Neutrophil (primary cell): ENCODE data around the gene ATP2B1.
"Not testable (repeated sequence)": the region's sequence is repeated elsewhere in the genome, so short reads cannot be mapped to it uniquely, and the experiment has no call there.

Source experiments
- H3K27ac ChIP-seq: fragments of 200-600 bp; sonication (generic); 2 replicates; pipeline ENCODE4 v1.5.1; 2016; ENCODE audit warnings: mild to moderate bottlenecking, moderate library complexity
- H3K27me3 ChIP-seq: fragments of 200-600 bp; sonication (generic); 2 replicates; pipeline ENCODE4 v1.6.0; 2016; ENCODE audit warnings: mild to moderate bottlenecking
- H3K36me3 ChIP-seq: fragments of 200-600 bp; sonication (generic); 2 replicates; pipeline ENCODE4 v1.5.1; 2017
- H3K4me1 ChIP-seq, 2 experiments: fragments of 200-600 bp in 1 of 2; sonication (generic) in 1 of 2; 1 replicate in 1 of 2; 2 replicates in 1 of 2; pipeline versions ENCODE4 v1.5.1 to v1.6.1; 2013 to 2016; ENCODE audit warnings: low read depth in 1 of 2, low read length in 1 of 2, mild to moderate bottlenecking in 1 of 2, moderate library complexity in 1 of 2; ENCODE audit not compliant: control insufficient read depth in 1 of 2, insufficient read depth in 1 of 2
- H3K4me3 ChIP-seq, 2 experiments: fragments of 200-600 bp in 1 of 2; sonication (generic) in 1 of 2; 1 replicate in 1 of 2; 2 replicates in 1 of 2; pipeline ENCODE4 v1.5.1; 2013 to 2016; ENCODE audit warnings: low read depth in 1 of 2, low read length in 1 of 2, mild to moderate bottlenecking in 1 of 2, moderate library complexity in 1 of 2
- H3K9me3 ChIP-seq: fragments of 200-600 bp; sonication (generic); 2 replicates; pipeline ENCODE4 v1.5.1; 2016
- CTCF ChIP-seq: fragments of 200-600 bp; sonication (generic); IDR thresholded peaks from 2 replicates; pipeline ENCODE4 v1.5.1; 2016; ENCODE audit warnings: antibody characterized with exemption

ATP2B1 gene

GRCh38 chr12:89708565-89709156 is at the start of gene ATP2B1:
Gene ATP2B1, minus strand, starts transcription at chr12:89708838. Its CDS starts 52,952 bp downstream, at chr12:89655886.
- Histone ChIP-seq H3K27ac (peak within 1 kb of the TSS; percentile 99), H3K27me3 (peaks cover 46% of the 10 kb centered on the region)
- TF ChIP-seq CTCF: peak; percentile 63

GRCh38 chr12:89757987-89758386 is 49.3 kb upstream of the ATP2B1 start:
- H3K9me3 ChIP-seq, H3K4me3 ChIP-seq, H3K27me3 ChIP-seq, H3K36me3 ChIP-seq: not testable (repeated sequence)
- Histone ChIP-seq H3K27ac (peak overlapping the region; percentile 97), H3K4me1 (peaks cover 31 to 34% of the 10 kb centered on the region in 2 experiments)

More at GRCh38 chr12:89708565-89709156, at the start of gene ATP2B1:
- Histone ChIP-seq H3K9me3 (no peaks in the 10 kb centered on the region), H3K4me3 (peak within 1 kb of the TSS; percentile 89 to 91), H3K4me1 (peaks cover 14 to 22% of the 10 kb centered on the region in 2 experiments), H3K36me3 (no peaks in the 10 kb centered on the region)

GRCh38 chr12:89756585-89757398 is 48.2 kb upstream of the ATP2B1 start:
- Histone ChIP-seq H3K27me3 (no peaks in the 10 kb centered on the region), H3K4me1 (peaks cover 27 to 34% of the 10 kb centered on the region in 2 experiments), H3K27ac (peak overlapping the region; percentile 97), H3K4me3 (peak overlapping the region; percentile 3 to 12), H3K36me3 (no peaks in the 10 kb centered on the region), H3K9me3 (no peaks in the 10 kb centered on the region)
- no peak for TF ChIP-seq CTCF

- Histone ChIP-seq H3K4me1 (peaks cover 30 to 37% of the 10 kb centered on the region in 2 experiments), H3K36me3 (no peaks in the 10 kb centered on the region), H3K9me3 (no peaks in the 10 kb centered on the region), H3K4me3 (peak overlapping the region; percentile 3 to 43), H3K27ac (peak overlapping the region; percentile 97), H3K27me3 (no peaks in the 10 kb centered on the region)
- TF ChIP-seq CTCF: no peak
Observed at GRCh38 chr12:89756194-89756584, 47.6 kb upstream of the ATP2B1 start.

GRCh38 chr12:89753997-89754396 is 45.4 kb upstream of the ATP2B1 start:
- no peak for TF ChIP-seq CTCF
- Histone ChIP-seq H3K36me3 (no peaks in the 10 kb centered on the region), H3K4me3 (no peak overlapping the region), H3K27me3 (no peaks in the 10 kb centered on the region), H3K4me1 (peaks cover 33 to 35% of the 10 kb centered on the region in 2 experiments), H3K9me3 (no peaks in the 10 kb centered on the region), H3K27ac (peak overlapping the region; percentile 28)

GRCh38 chr12:89752341-89752740 is 43.7 kb upstream of the ATP2B1 start:
- H3K4me3 ChIP-seq: no peak overlapping the region
- no peak for TF ChIP-seq CTCF
- H3K4me1 ChIP-seq: peaks cover 26 to 28% of the 10 kb centered on the region in 2 experiments
- H3K27ac ChIP-seq: no peak overlapping the region
- H3K36me3 ChIP-seq: no peaks in the 10 kb centered on the region
- H3K27me3 ChIP-seq: no peaks in the 10 kb centered on the region
- H3K9me3 ChIP-seq: no peaks in the 10 kb centered on the region
